IPS-NIHi11 (cell line): ENCODE results near the gene MANEAL.

Experiments used
- DNase-seq: peaks from one replicate; pipeline ENCODE4 v3.0.0; 2012; ENCODE audit warnings: mixed read lengths, low spot score

The MANEAL gene

GRCh38 chr1:37782491-37782890 is 11.2 kb upstream of the MANEAL start:
- DNase-seq = no peak

GRCh38 chr1:37792943-37793686 is 532 bp upstream of the MANEAL start:
- DNase-seq = no peak

DNA sequence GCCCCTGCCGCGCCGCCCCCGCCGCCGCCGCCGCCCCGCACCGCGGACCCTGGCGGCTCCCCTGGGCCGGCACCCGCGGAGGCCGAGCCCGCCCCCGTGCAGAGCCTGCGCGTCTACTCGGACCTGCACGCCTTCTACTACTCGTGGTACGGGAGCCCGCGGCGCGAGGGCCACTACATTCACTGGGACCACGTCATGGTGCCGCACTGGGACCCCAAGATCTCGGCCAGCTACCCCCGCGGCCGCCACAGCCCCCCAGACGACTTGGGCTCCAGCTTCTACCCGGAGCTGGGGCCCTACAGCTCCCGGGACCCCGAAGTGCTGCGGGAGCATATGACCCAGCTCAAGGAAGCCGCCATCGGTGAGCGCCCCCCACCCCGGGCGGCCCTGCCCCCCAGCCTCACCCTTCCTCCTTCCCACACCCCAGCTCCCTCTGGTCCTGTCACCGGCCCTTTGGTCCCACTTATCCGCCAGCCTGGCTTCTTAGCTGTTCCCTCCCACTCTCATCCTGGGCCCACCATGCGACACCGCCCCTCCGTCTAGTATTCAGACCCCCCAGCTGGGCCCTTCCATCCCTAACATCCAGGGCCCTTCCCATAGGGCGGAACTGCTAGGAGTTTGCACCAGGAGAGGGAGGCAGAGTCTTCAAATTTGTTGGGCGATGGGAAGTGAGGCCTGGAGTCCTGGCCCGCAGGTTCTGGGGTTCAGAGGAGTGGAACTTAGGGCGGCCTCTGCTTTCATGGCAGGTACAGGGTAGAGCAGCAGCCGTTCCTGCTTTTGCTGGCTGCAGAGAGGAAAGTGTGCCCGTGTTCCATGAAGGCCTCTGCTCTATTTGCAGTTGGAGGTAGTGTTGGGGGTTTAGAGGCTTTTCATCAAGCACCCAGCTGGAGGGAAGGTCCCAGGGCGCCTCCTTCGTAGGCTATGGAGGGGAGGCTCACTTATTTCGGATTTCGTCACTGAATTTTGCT is 1.0 kb downstream of the MANEAL start:
- peak; percentile 30 for DNase-seq

GRCh38 chr1:37795340-37796125 is 1.9 kb downstream of the MANEAL start:
- DNase-seq = peak; percentile 95

DNA sequence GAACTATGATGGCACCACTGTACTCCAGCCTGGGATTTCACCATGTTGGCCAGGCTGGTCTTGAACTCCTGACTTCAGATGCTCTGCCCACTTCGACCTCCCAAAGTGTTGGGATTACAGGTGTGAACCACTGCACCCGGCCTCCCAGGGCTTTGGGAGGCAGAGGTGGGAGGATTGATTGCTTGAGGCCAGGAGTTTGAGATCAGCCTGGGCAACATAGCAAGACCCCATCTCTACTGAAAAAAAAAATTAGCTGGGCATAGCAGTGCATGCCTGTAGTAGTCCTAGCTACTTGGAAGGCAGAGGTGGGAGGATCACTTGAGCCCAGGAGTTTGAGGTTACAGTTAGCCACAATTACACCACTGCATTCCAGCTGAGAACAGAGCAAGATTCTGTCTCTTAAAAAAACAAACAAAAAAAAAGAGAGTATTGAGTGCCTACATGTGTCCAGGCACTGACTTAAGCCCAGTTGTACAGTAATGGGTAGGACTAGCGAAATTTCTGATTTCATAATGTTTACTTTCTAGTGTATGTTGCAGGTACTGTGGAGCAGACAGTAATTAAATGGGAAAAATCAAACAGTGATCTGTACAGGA is 4.2 kb downstream of the MANEAL start:
- no peak for DNase-seq

DNA sequence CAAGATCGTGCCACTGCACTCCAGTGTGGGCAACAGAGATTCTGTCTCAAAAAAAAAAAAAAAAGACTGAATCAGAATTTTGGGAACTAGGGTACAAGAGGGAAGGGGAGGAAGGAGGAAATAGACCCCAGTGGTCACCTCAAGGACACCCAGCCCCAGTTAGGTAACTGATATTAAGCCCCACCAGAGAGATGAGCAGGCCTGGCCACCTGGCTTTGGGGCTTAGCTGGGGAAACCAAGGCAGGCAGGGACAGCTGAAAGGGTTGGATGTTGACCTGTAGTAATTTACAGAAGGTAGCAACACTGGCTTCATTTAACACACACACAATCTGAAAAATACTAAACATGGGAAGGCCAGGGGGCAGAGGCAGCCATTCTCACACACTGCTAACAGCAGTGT is 8.8 kb downstream of the MANEAL start:
- DNase-seq = no peak

DNA sequence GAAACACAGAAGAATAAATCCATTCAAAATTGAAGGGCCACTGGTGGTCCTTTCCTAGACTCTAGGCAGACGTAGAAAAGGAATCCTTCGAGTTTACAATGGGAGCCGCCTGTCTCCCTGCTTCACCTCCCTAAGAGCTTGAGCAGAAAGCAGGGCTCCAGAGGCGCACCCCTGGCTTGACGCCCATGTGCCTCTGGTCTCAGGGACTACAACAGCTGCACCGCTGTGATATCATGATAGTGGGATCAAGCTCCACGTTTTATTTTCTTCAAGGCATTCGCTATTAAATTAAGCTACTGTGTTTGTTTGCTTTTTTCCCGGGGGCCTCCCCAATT is 13.5 kb downstream of the MANEAL start:
- DNase-seq = no peak

- DNase-seq = peak; percentile 98
Observed at GRCh38 chr1:37807555-37808368, 14.1 kb downstream of the MANEAL start, which contains the start of the genes C1orf122 and YRDC. Gene C1orf122, plus strand, starts transcription at chr1:37807790. Its CDS starts 615 bp downstream, at chr1:37808405. Gene YRDC, minus strand, starts transcription at chr1:37808208. Its CDS starts 28 bp downstream, at chr1:37808180.

- peak; percentile 89 for DNase-seq
Observed at GRCh38 chr1:37808369-37809319, 15.0 kb downstream of the MANEAL start.

DNA sequence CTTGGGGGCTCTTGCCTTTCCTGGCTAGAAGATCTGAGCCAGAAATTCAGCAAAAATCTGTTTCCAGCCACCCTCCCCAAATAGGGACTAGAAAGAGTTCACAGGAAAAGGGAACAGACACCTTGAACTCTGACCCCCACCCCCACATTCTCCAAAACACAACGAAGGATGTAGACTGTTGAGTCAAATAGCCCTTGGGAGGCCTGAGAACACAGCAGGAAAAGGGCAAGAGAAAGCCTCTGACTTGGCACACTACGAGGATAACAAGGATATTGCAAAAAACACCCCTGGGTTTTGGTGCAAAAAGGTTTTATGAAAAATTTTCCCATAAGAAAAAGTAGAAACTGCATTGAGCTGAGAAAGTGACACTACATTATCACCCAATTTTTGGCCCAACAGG is 16.3 kb downstream of the MANEAL start:
- DNase-seq = no peak

- peak; percentile 76 for DNase-seq
Observed at GRCh38 chr1:37811027-37811655, 17.5 kb downstream of the MANEAL start.

- DNase-seq = no peak
Observed at GRCh38 chr1:37813529-37814145, 20.0 kb downstream of the MANEAL start.

- no peak for DNase-seq
Observed at GRCh38 chr1:37814252-37814651, 20.6 kb downstream of the MANEAL start.

GRCh38 chr1:37817481-37817880 is 23.8 kb downstream of the MANEAL start:
- peak; percentile 19 for DNase-seq

DNA sequence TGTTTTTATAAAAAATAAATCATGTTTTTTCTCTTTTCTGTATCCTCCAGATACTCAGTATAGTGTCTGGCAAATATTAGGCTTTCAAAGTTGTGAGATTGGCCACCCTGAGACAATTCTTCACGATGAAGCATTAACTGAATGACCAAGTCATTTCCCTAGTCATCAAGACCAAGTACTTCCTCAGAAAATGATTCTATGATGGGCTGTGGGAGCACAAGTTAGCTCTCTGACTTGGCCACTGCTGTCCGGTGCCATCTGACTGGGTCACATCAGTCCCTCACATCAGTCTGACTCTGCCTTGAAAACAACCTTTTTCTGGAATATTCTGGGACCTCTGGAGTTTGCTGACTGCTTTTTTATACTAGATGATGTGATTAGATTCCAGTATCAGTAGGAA is 27.8 kb downstream of the MANEAL start:
- DNase-seq = no peak

GRCh38 chr1:37822906-37823815 is 29.5 kb downstream of the MANEAL start:
- no peak for DNase-seq

DNA sequence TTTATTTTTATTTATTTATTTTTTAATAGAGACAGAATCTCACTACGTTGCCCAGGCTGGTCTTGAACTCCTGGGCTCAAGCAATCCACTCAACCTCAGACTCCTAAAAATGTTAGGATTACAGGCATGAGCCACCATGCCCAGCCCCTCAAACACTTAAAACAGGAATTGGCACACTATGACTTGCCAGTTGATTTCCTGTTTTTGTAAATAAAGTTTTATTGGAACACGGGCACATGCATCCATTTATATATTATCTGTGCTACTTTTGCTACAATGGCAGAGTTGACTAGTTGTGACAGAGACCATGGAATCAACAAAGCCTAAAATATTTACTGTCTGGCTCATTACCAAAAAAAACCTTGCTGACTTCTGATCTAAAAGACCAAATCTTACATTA is 30.4 kb downstream of the MANEAL start:
- DNase-seq = no peak

- no peak for DNase-seq
Observed at GRCh38 chr1:37825506-37825905, 31.9 kb downstream of the MANEAL start.
